ENCODE measurements around the gene ABCC9.

DNA sequence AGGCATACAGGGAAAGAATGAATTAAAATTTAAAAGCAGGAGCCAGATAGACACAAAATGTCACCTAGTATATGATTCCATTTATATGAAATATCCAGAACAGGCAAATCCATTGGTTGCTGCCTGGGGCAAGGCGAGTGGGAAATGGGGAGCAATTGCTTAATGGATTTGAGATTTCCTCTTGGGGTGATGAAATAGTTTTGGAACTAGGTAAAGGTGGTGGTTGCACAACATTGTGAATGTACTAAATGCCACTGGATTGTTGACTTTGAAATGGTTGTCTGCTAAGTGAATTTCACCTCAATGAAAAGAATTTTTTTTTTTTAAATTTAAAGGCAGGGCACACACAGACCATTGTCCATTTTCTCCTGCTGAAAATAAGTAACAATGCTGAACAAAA is 61.9 kb downstream of the ABCC9 start:
- TF ChIP-seq, protein P1, sequence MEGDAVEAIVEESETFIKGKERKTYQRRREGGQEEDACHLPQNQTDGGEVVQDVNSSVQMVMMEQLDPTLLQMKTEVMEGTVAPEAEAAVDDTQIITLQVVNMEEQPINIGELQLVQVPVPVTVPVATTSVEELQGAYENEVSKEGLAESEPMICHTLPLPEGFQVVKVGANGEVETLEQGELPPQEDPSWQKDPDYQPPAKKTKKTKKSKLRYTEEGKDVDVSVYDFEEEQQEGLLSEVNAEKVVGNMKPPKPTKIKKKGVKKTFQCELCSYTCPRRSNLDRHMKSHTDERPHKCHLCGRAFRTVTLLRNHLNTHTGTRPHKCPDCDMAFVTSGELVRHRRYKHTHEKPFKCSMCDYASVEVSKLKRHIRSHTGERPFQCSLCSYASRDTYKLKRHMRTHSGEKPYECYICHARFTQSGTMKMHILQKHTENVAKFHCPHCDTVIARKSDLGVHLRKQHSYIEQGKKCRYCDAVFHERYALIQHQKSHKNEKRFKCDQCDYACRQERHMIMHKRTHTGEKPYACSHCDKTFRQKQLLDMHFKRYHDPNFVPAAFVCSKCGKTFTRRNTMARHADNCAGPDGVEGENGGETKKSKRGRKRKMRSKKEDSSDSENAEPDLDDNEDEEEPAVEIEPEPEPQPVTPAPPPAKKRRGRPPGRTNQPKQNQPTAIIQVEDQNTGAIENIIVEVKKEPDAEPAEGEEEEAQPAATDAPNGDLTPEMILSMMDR (IDR thresholded peaks at IDR 0.05; ENCODE audit: low read depth, low read length) = no peak
- no peak for TF ChIP-seq POLR2A (IDR thresholded peaks at IDR 0.05; ENCODE audit: extremely low read depth, insufficient read length)
- TF ChIP-seq, protein P2, sequence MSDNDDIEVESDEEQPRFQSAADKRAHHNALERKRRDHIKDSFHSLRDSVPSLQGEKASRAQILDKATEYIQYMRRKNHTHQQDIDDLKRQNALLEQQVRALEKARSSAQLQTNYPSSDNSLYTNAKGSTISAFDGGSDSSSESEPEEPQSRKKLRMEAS (IDR thresholded peaks at IDR 0.05; ENCODE audit: low read depth, low read length) = no peak
- TF ChIP-seq MYC (IDR thresholded peaks at IDR 0.05; ENCODE audit: low read depth, low read length) = no peak

All from NB4 (cell line).